Neural progenitor cell (in vitro differentiated cells): ENCODE results near the gene KLHDC7B. TPM values are rescaled to one million over a fixed set of nuclear protein-coding genes. Genes with fewer than 3 reads are reported as not detected.
A peak's percentile ranks its signal among the peaks of the same experiment; 100 is the strongest.

Experiments
- DNase-seq: peaks from one replicate; pipeline ENCODE4 v3.0.0-alpha.2; 2016; ENCODE audit warnings: low spot score
- H2AFZ ChIP-seq: fragments of 200-600 bp; sonication (generic); replicated peaks from 2 replicates; pipeline ENCODE4 v1.6.1; 2016; ENCODE audit warnings: antibody characterized with exemption
- H3F3A ChIP-seq: fragments of 200-600 bp; sonication (generic); 2 replicates; pipeline ENCODE4 v1.6.1; 2016; ENCODE audit warnings: antibody characterized with exemption, low read depth
- H3K27ac ChIP-seq: fragments of 200-600 bp; sonication (generic); 2 replicates; pipeline ENCODE4 v1.5.1; 2016; ENCODE audit warnings: mild to moderate bottlenecking
- H3K27me3 ChIP-seq: fragments of 200-600 bp; sonication (generic); 2 replicates; pipeline ENCODE4 v1.6.1; 2016; ENCODE audit warnings: mild to moderate bottlenecking, moderate library complexity
- H3K36me3 ChIP-seq: fragments of 200-600 bp; sonication (generic); 2 replicates; pipeline ENCODE4 v1.5.1; 2016
- H3K4me1 ChIP-seq: fragments of 200-600 bp; sonication (generic); 2 replicates; pipeline ENCODE4 v1.6.1; 2016; ENCODE audit warnings: mixed run types
- H3K4me2 ChIP-seq: fragments of 200-600 bp; sonication (generic); 2 replicates; pipeline ENCODE4 v1.6.1; 2016
- H3K4me3 ChIP-seq: fragments of 200-600 bp; sonication (generic); 2 replicates; pipeline ENCODE4 v1.5.1; 2016
- H3K79me2 ChIP-seq: fragments of 200-600 bp; sonication (generic); 2 replicates; pipeline ENCODE4 v1.6.1; 2016; ENCODE audit warnings: low read depth
- H3K9ac ChIP-seq: fragments of 200-600 bp; sonication (generic); 2 replicates; pipeline ENCODE4 v1.6.1; 2016
- H3K9me3 ChIP-seq: fragments of 200-600 bp; sonication (generic); 2 replicates; pipeline ENCODE4 v1.5.1; 2016; ENCODE audit warnings: low read depth
- H4K20me1 ChIP-seq: fragments of 200-600 bp; sonication (generic); 2 replicates; pipeline ENCODE4 v1.6.1; 2016; ENCODE audit warnings: low read depth
- H3K27ac Mint-ChIP-seq: 3 replicates; pipeline ENCODE4 v1.8.0; 2021; ENCODE audit warnings: mixed read lengths
- H3K27me3 Mint-ChIP-seq: 2 replicates; pipeline ENCODE4 v1.8.0; 2022; ENCODE audit warnings: low read depth, mild to moderate bottlenecking, inconsistent platforms, moderate library complexity, mixed read lengths; ENCODE audit not compliant: insufficient read depth
- H3K36me3 Mint-ChIP-seq: 3 replicates; pipeline ENCODE4 v1.8.0; 2021; ENCODE audit warnings: mixed read lengths
- H3K4me1 Mint-ChIP-seq: 3 replicates; pipeline ENCODE4 v1.8.0; 2021; ENCODE audit warnings: mixed read lengths
- H3K4me3 Mint-ChIP-seq: 3 replicates; pipeline ENCODE4 v1.8.0; 2021; ENCODE audit warnings: mild to moderate bottlenecking, moderate library complexity, mixed read lengths
- H3K9me3 Mint-ChIP-seq: 3 replicates; pipeline ENCODE4 v1.8.0; 2020; ENCODE audit warnings: mixed read lengths
- CTCF ChIP-seq: fragments of 200-600 bp; sonication (generic); IDR thresholded peaks from 2 replicates; pipeline ENCODE4 v1.5.1; 2017; ENCODE audit warnings: antibody characterized with exemption, mild to moderate bottlenecking
- EZH2 ChIP-seq: fragments of 200-600 bp; sonication (generic); IDR thresholded peaks from 2 replicates; pipeline ENCODE4 v1.6.1; 2017; ENCODE audit warnings: antibody characterized with exemption, mild to moderate bottlenecking, moderate library complexity
- EZH2phosphoT487 ChIP-seq: fragments of 200-600 bp; sonication (generic); IDR thresholded peaks from 2 replicates; pipeline ENCODE4 v1.6.1; 2017; ENCODE audit warnings: antibody characterized with exemption
- total RNA-seq: library from RNA; depleted of rRNA; stranded (reverse); fragments of >200 nt; gene quantifications from 2 replicates; pipeline ENCODE4 v1.2.3, GENCODE V29; 2015; ENCODE audit warnings: low replicate concordance

Gene KLHDC7B
- total RNA-seq, 1 donor from 2014 or later, result not detected

GRCh38 chr22:50577987-50578775 lies 32.5 kb downstream of the KLHDC7B start, which contains the start of gene CPT1B:
Gene CPT1B (minus strand): TSS chr22:50578427. CDS start chr22:50577915, 512 bp downstream.
- Histone ChIP-seq H4K20me1 (no peaks in the 10 kb centered on the region), H3F3A (peaks cover 13% of the 10 kb centered on the region), H2AFZ (no peak within 1 kb of the TSS), H3K9ac (no peak within 1 kb of the TSS), H3K9me3 (no peaks in the 10 kb centered on the region), H3K36me3 (no peaks in the 10 kb centered on the region), H3K4me1 (no peaks in the 10 kb centered on the region), H3K4me3 (no peak within 1 kb of the TSS), H3K4me2 (no peak within 1 kb of the TSS), H3K79me2 (peaks cover 12% of the 10 kb centered on the region), H3K27me3 (no peaks in the 10 kb centered on the region), H3K27ac (no peak within 1 kb of the TSS)
- no peak for DNase-seq
- Mint-ChIP-seq H3K27ac (no peak within 1 kb of the TSS), H3K9me3 (no peaks in the 10 kb centered on the region), H3K36me3 (peaks cover 5% of the 10 kb centered on the region), H3K4me1 (no peaks in the 10 kb centered on the region), H3K4me3 (no peak within 1 kb of the TSS), H3K27me3 (peaks cover 9% of the 10 kb centered on the region)
- TF ChIP-seq EZH2phosphoT487 (no peak), CTCF (no peak), EZH2 (no peak)

GRCh38 chr22:50578776-50579310 lies 33.1 kb downstream of the KLHDC7B start:
- DNase-seq, result no peak
- no peak for TF ChIP-seq EZH2phosphoT487
- no peak overlapping the region for H3K27ac Mint-ChIP-seq
- Histone ChIP-seq H3K9me3 (no peaks in the 10 kb centered on the region), H3K4me2 (no peak overlapping the region), H2AFZ (no peak overlapping the region), H3K4me1 (peaks cover 3% of the 10 kb centered on the region), H4K20me1 (no peaks in the 10 kb centered on the region), H3K4me3 (no peak overlapping the region), H3K79me2 (peaks cover 12% of the 10 kb centered on the region), H3F3A (peaks cover 19% of the 10 kb centered on the region), H3K27me3 (no peaks in the 10 kb centered on the region), H3K36me3 (no peaks in the 10 kb centered on the region), H3K9ac (no peak overlapping the region), H3K27ac (no peak overlapping the region)
- H3K9me3 Mint-ChIP-seq, result no peaks in the 10 kb centered on the region
- H3K4me1 Mint-ChIP-seq, result peaks cover 6% of the 10 kb centered on the region
- peaks cover 9% of the 10 kb centered on the region for H3K27me3 Mint-ChIP-seq
- peaks cover 5% of the 10 kb centered on the region for H3K36me3 Mint-ChIP-seq
- no peak overlapping the region for H3K4me3 Mint-ChIP-seq

GRCh38 chr22:50579752-50580151 lies 34.1 kb downstream of the KLHDC7B start:
- Histone ChIP-seq H3K36me3 (no peaks in the 10 kb centered on the region), H3K4me3 (no peak overlapping the region), H3K27ac (no peak overlapping the region), H3F3A (peaks cover 19% of the 10 kb centered on the region), H3K79me2 (peaks cover 12% of the 10 kb centered on the region), H3K9ac (no peak overlapping the region), H3K9me3 (no peaks in the 10 kb centered on the region), H2AFZ (no peak overlapping the region), H4K20me1 (no peaks in the 10 kb centered on the region), H3K4me2 (no peak overlapping the region), H3K27me3 (no peaks in the 10 kb centered on the region), H3K4me1 (peaks cover 4% of the 10 kb centered on the region)
- Mint-ChIP-seq H3K36me3 (peaks cover 5% of the 10 kb centered on the region), H3K4me3 (no peak overlapping the region), H3K27ac (peak overlapping the region; percentile 51), H3K9me3 (no peaks in the 10 kb centered on the region), H3K27me3 (peaks cover 9% of the 10 kb centered on the region), H3K4me1 (peaks cover 6% of the 10 kb centered on the region)
- TF ChIP-seq EZH2, result no peak
- no peak for TF ChIP-seq EZH2phosphoT487
- no peak for TF ChIP-seq CTCF
- DNase-seq, result no peak
